Cerebellar cortex (tissue), 1 donor: ENCODE measurements around the gene GNAI3.
A peak's percentile ranks its signal among the peaks of the same experiment; 100 is the strongest.

ENCODE experiments used
- DNase-seq: peaks from one replicate; pipeline ENCODE4 v3.0.0-alpha.2; 2015; ENCODE audit warnings: low spot score

The GNAI3 gene

DNA sequence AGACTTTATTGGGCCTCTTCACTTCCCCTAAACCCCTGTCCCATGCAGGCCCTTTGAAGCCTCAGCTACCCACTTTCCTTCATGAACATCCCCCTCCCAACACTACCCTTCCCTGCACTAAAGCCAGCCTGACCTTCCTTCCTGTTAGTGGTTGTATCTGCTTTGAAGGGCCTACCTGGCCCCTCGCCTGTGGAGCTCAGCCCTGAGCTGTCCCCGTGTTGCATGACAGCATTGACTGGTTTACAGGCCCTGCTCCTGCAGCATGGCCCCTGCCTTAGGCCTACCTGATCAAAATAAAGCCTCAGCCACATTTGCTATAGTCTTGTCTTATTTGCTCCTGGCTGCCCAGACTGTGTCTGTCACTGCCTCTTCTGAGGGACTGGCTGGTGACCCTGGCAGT, 113.0 kb downstream of the GNAI3 start:
- DNase-seq = no peak

DNA sequence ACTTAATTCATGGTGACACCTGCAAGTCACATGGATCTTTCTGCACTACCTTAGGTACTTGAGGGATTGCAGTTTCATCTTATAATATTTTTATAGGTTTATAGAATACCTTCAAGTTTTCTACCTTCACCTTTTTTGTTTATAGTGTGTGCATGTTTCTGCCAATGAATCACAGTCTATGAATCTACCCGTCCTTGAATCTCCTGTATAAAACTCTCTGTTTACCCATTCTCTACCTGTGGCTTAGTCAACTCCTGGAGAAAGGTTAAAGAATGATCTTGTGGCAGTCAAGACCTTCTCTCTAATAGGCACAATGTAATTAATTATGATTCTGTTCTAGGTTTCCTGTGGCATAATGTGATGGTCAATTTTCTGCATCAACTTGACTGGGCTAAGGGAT, 116.3 kb downstream of the GNAI3 start:
- DNase-seq = no peak

DNA sequence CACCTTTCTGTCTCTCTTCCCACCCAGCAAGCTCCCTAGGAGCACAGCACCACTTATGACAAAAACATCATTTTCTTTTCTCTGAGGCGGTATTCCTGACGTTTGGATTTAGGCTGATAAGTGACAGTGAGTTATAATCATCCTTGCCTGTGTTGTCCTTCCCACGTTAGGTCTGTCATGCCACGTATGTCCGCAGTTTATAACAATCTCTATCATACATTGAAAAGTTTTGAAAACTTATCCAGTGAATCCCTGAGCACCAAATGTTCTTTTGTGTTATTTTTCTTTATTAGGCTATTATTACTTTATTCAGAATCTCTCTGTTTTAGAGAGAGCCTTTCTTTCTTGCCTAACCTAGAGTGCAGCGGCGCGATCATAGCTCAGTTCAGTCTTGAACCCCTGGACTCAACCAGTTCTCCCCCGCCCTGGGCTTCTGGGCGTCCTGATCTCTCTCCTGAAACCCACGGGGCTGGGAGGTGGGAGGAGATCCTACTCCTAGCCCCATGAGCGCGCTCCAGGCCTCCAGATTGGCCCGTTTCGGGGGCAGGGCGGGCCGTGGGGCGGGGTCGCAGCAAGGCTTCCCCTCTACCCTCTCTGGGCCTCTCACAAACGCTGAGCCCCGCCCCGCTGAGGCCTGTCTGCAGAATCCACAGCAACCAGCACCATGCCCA, 119.2 kb downstream of the GNAI3 start, which contains the start of gene GSTM2:
Gene GSTM2 (plus strand): TSS at position 606 of the 671 bp plus-strand sequence. CDS start 59 bp downstream, at position 665.
- DNase-seq = peak; percentile 70
